ENCODE results near the gene GIT2. TPM values are rescaled to one million over a fixed set of nuclear protein-coding genes. Genes with fewer than 3 reads are reported as not detected.
A peak's percentile ranks its signal among the peaks of the same experiment; 100 is the strongest.

The GIT2 gene
- total and polyA plus RNA-seq, 10 donors = 26.5 to 169 (median 121) TPM

DNA sequence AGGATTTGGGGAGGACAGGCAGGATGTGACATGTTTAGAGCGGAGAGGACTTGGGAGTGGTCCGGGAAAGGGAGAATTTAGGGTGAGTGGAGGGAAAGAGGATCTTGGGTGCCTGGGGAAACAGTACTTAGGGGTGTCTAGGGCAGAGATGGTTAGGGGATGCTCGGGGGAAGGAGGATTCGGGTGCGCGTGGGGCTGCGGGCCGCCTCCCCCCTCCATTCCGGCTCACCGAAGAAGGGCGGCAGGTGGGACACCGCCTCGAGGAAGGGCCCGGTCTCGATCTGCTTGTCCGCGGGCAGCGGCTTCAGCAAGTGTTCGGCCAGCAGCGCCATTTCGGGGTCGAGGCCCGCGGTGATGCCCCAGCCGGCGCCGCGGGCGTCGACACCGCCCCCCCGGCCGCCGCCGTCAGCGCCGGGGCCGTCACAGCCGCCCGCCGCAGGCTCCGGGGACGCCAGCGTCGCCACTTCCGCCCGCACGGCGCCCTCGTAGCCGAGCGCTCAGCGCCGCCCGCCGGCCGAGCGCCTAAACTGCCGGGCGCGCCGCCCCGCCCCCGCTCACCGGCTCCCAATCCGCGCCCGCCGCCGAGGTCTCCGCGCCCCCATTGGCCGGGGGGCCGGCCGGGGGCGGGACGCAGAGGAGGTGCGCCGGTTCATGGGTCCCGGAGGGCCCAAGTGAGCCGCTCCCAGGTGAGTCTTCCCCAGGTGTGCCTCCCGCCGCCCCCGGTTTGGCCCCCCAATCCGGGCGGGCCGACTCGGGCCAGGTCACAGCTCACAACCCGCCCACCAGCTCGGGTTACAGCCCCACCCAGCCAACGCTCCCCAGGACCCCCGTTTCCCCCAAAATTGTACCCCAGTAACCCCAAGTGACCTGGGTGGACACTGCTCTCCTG lies 115.9 kb downstream of the GIT2 start, which contains the start of gene GLTP:
Gene GLTP, minus strand, starts transcription at position 499 of the 889 bp plus-strand sequence. Its CDS starts 167 bp downstream, at position 332.
- TF ChIP-seq, protein P1, sequence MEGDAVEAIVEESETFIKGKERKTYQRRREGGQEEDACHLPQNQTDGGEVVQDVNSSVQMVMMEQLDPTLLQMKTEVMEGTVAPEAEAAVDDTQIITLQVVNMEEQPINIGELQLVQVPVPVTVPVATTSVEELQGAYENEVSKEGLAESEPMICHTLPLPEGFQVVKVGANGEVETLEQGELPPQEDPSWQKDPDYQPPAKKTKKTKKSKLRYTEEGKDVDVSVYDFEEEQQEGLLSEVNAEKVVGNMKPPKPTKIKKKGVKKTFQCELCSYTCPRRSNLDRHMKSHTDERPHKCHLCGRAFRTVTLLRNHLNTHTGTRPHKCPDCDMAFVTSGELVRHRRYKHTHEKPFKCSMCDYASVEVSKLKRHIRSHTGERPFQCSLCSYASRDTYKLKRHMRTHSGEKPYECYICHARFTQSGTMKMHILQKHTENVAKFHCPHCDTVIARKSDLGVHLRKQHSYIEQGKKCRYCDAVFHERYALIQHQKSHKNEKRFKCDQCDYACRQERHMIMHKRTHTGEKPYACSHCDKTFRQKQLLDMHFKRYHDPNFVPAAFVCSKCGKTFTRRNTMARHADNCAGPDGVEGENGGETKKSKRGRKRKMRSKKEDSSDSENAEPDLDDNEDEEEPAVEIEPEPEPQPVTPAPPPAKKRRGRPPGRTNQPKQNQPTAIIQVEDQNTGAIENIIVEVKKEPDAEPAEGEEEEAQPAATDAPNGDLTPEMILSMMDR (IDR thresholded peaks at IDR 0.05 in 8 of 11, conservative IDR thresholded peaks at IDR 0.05 in 3 of 11) = peak in 8 of 11 experiments; percentile 37 to 89 (median 78)
- TF ChIP-seq POLR2AphosphoS5 (IDR thresholded peaks at IDR 0.05) = peak; percentile 36 to 72 (median 65)
- no peak for TF ChIP-seq POLR2A (IDR thresholded peaks at IDR 0.05)
- H3K4me3 ChIP-seq = peak within 1 kb of the TSS; percentile 55 to 92 (median 72)
- no peaks in the 10 kb centered on the region for H3K9me3 ChIP-seq
- H3K27ac ChIP-seq = peak within 1 kb of the TSS; percentile 67 to 94 (median 90)
- intact Hi-C loops (cut with DNase I; ENCODE audit: low total_unique reads) = loop anchor here (10.0 kb wide), 1 partner anchor 75 kb away; no protein-coding TSS in a partner anchor
- H3K4me1 ChIP-seq = peaks cover 22 to 58% (median 50%) of the 10 kb centered on the region in 6 donors
- 0 to 1% (median 0%) methylated on average over 24 to 92 of the region's 92 CpGs for WGBS, 5 donors
- peak; percentile 97 for DNase-seq
- peaks cover 0 to 4% (median 0%) of the 10 kb centered on the region in 6 donors for H3K36me3 ChIP-seq
- no peaks in the 10 kb centered on the region for H3K27me3 ChIP-seq (replicated peaks in 1 of 7)

Other genes starting within 250 kb of the GIT2 start
- 1 to 10 TPM; 3.9 to 8.0 (median 5.0) TPM for gene TRPV4, start 163.0 kb downstream of the GIT2 start, total RNA-seq
- 1 to 10 TPM in 2 of 3 donors, under 1 TPM in 1; 0.49 to 1.2 (median 1.1) TPM for gene TRPV4, start 163.0 kb downstream of the GIT2 start, polyA plus RNA-seq
- gene GLTP, start 115.8 kb downstream of the GIT2 start, total RNA-seq = 10 to 100 TPM; 25.6 to 45.5 (median 35.0) TPM
- 10 to 100 TPM; 26.3 to 31.5 (median 30.3) TPM for gene GLTP, start 115.8 kb downstream of the GIT2 start, polyA plus RNA-seq
- 10 to 100 TPM; 21.8 to 35.9 (median 29.0) TPM for gene TCHP, start 96.1 kb downstream of the GIT2 start, total RNA-seq
- gene TCHP, start 96.1 kb downstream of the GIT2 start, polyA plus RNA-seq = 10 to 100 TPM in 1 of 3 donors, 1 to 10 TPM in 2; 7.3 to 12.5 (median 7.6) TPM
- 100 to 1,000 TPM in 4 of 7 donors, 10 to 100 TPM in 3; 88.0 to 134 (median 110) TPM for gene ANKRD13A, start 3.1 kb upstream of the GIT2 start, total RNA-seq
- 10 to 100 TPM; 32.9 to 46.8 (median 46.6) TPM for gene ANKRD13A, start 3.1 kb upstream of the GIT2 start, polyA plus RNA-seq
- 10 to 100 TPM; 12.9 to 19.9 (median 17.8) TPM for gene C12orf76, start 52.2 kb upstream of the GIT2 start, total RNA-seq
- 10 to 100 TPM; 15.2 to 21.5 (median 16.4) TPM for gene C12orf76, start 52.2 kb upstream of the GIT2 start, polyA plus RNA-seq
- gene IFT81, start 128.0 kb upstream of the GIT2 start, total RNA-seq = 10 to 100 TPM in 1 of 7 donors, 1 to 10 TPM in 6; 4.5 to 10.1 (median 6.3) TPM
- 1 to 10 TPM; 1.8 to 2.9 (median 2.8) TPM for gene IFT81, start 128.0 kb upstream of the GIT2 start, polyA plus RNA-seq

Measured in spleen (tissue), 11 donors.